UCSD-AML1 (cell line): ENCODE results near the gene CFHR1.

Experiments
- DNase-seq: peaks from one replicate; lab custom pipeline; 2025; ENCODE audit not compliant: unreplicated experiment; lab: John Stamatoyannopoulos, UW

CFHR1 gene

DNA sequence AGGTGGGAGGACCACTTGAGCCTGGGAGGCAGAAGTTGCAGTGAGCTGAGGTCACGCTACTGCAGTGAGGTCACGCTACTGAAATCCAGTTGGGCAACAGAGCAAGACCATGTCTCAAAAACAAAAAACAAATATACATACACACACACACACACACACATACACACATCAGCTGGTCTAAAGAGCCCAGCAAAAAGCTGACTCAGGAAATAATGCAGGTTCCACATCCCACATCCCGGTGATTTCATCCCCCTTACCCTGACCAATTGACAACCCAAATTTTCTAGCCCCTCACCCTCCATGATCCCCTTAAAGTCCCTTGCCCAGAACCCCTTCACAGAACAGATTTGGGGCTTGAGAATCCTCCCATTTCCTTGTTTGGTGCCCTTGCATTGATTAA lies 56.4 kb downstream of the CFHR1 start:
- DNase-seq, result no peak

DNA sequence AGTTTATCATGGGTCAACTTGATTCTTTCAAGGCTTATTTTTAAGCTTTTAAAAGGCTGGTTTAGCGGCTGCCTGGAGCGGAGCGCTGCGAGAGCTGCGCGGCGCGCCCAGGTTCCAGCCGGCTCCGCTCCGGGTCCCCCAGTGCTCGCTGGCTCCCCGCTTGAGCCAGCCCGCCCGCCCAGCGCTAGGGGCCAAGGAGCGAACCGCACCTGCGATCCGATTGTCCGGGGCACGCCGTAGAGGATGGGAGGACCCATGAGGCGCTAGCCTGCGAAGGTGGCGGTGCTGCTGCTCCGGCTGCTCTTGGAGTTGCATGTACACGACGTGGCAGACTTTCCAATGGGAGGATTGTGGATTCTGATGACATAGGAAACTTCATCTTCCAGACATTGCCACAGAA lies 58.4 kb downstream of the CFHR1 start:
- no peak for DNase-seq
